Adrenal gland (tissue), 5 donors: Measurements from ENCODE around the gene SLC25A21.
"Not testable (repeated sequence)": the region's sequence is repeated elsewhere in the genome, so short reads cannot be mapped to it uniquely, and the experiment has no call there.

Experiments
- CTCF ChIP-seq, 6 experiments: fragments of 450-650 bp in 4 of 6; fragments of 200-600 bp in 2 of 6; sonication (generic) in 1 of 6; IDR thresholded peaks; 1 replicate in 5 of 6; 2 replicates in 1 of 6; pipeline versions ENCODE4 v1.5.1 to v1.8.0; 2016 to 2021; ENCODE audit warnings: antibody characterized with exemption in 6 of 6, mild to moderate bottlenecking in 2 of 6, moderate library complexity in 1 of 6
- POLR2A ChIP-seq, 2 donors: fragments of 450-650 bp; IDR thresholded peaks; one replicate each; pipeline ENCODE4 v1.6.1; 2017; ENCODE audit warnings: antibody characterized with exemption in 2 of 2, mild to moderate bottlenecking in 2 of 2, moderate library complexity in 1 of 2
- donor health status: DM: no; HTN: no; CAD: no.

- not testable (repeated sequence) for TF ChIP-seq CTCF, POLR2A (IDR thresholded peaks at IDR 0.05)
Measured at GRCh38 chr14:36699420-36699819, 473.0 kb downstream of the SLC25A21 start.
